ENCODE measurements around the gene TSPAN10. TPM values are rescaled to one million over a fixed set of nuclear protein-coding genes. Genes with fewer than 3 reads are reported as not detected.

The TSPAN10 gene
- total and polyA plus RNA-seq, 2 of the 8 experiments (the other 6 are each of a cell fraction or from before 2014, with no cell fraction given) = 0.99 to 1.1 TPM

GRCh38 chr17:81684442-81684911, 47.5 kb downstream of the TSPAN10 start:
- Histone ChIP-seq H3K9me3 (ENCODE audit: insufficient read depth in 2 of 2, low read depth in 1 of 2, low read length in 1 of 2) (no peaks in the 10 kb centered on the region), H2BK120ac (replicated peaks; ENCODE audit: low read depth, low read length) (no peak overlapping the region), H2BK5ac (ENCODE audit: low read depth, low read length) (peak overlapping the region; percentile 52; the same call in 1 of the 2 replicates), H3K23ac (ENCODE audit: insufficient read length) (no peak overlapping the region), H3K4ac (replicated peaks; ENCODE audit: insufficient read length, low read depth, low read length) (no peak overlapping the region), H3K79me1 (ENCODE audit: low read depth, low read length) (peaks cover 15% of the 10 kb centered on the region), H4K91ac (replicated peaks; ENCODE audit: insufficient read length, low read length) (no peak overlapping the region), H3K4me2 (ENCODE audit: insufficient read depth in 1 of 2, low read depth in 2 of 2, low read length in 2 of 2) (peak overlapping the region; percentile 76 to 88), H3K56ac (replicated peaks; ENCODE audit: insufficient read length, low read depth, low read length) (peak overlapping the region; percentile 56), H3K27ac (ENCODE audit: low read depth, low read length) (peak overlapping the region; percentile 46; the same call in 1 of the 2 replicates), H3K79me2 (ENCODE audit: control insufficient read depth in 1 of 2, insufficient read depth in 2 of 2, low read length in 2 of 2) (peaks cover 4 to 39% of the 10 kb centered on the region in 2 experiments; a peak in 3 of 4 replicates), H3K18ac (ENCODE audit: extremely low read depth, low read length) (no peak overlapping the region), H2BK15ac (ENCODE audit: low read length) (0 out of 2 replicates have a peak overlapping the region, but pooled peaks have one; percentile 61), H4K8ac (ENCODE audit: extremely low read depth, insufficient read depth, low read length) (peak overlapping the region; percentile 90), H2BK20ac (ENCODE audit: low read length) (no peak overlapping the region), H3K4me1 (replicated peaks in 1 of 4; ENCODE audit: control insufficient read depth in 3 of 4, insufficient read depth in 4 of 4, low read length in 3 of 4) (peaks cover 3 to 14% (median 7%) of the 10 kb centered on the region in 4 experiments; a peak in 6 of 7 replicates), H2BK12ac (ENCODE audit: low read depth, low read length) (no peak overlapping the region), H4K20me1 (replicated peaks in 1 of 2; ENCODE audit: control insufficient read depth in 1 of 2, insufficient read depth in 2 of 2, low read length in 2 of 2) (peaks cover 0 to 32% of the 10 kb centered on the region in 2 experiments), H3K23me2 (ENCODE audit: low read depth, low read length) (peaks cover 12% of the 10 kb centered on the region), H2AFZ (ENCODE audit: low read length) (no peak overlapping the region), H2AK5ac (ENCODE audit: low read depth, low read length) (peak overlapping the region; percentile 95; the same call in 1 of the 2 replicates), H3K14ac (ENCODE audit: insufficient read length) (no peak overlapping the region), H3K9ac (replicated peaks in 1 of 4; ENCODE audit: extremely low read depth in 1 of 4, low read depth in 3 of 4, low read length in 3 of 4) (peak overlapping the region in 3 of 4 experiments; percentile 65 to 72 (median 69); a peak in 5 of 7 replicates), H3K4me3 (ENCODE audit: extremely low read depth in 1 of 4, insufficient read depth in 2 of 4, low read depth in 3 of 4, low read length in 4 of 4) (peak overlapping the region; percentile 57 to 88 (median 76)), H3K36me3 (ENCODE audit: control insufficient read depth in 2 of 4, insufficient read depth in 4 of 4, low read length in 3 of 4) (peaks cover 2 to 23% (median 17%) of the 10 kb centered on the region in 4 experiments; a peak in 6 of 8 replicates), H3K27me3 (replicated peaks in 1 of 4; ENCODE audit: control insufficient read depth in 3 of 4, extremely low read depth in 1 of 4, insufficient read depth in 3 of 4, low read length in 3 of 4) (no peaks in the 10 kb centered on the region; a peak in 1 of 7 replicates), H4K5ac (ENCODE audit: insufficient read length, low read depth, low read length) (no peak overlapping the region)
- ChIA-PET CTCF (ENCODE audit: partially characterized antibody) (interaction anchor here (0.8 to 3.1 kb wide), 5 partner anchors 9 to 185 kb away, joined by 3 to 20 read pairs (median 7); no protein-coding TSS in a partner anchor), POLR2A (ENCODE audit: partially characterized antibody) (interaction anchor here (1.3 to 28.4 kb wide), 8 partner anchors 8 to 161 kb away, joined by 3 to 436 read pairs (median 10); partner anchors contain the start of genes CCDC137, MRPL12, OXLD1 and SLC25A10)
- 29% methylated on average over 16 of the region's 16 CpGs; no CpG with 5 or more reads in 1 of the 2 experiments for WGBS, 2 experiments (ENCODE audit: extremely low coverage in 1 of 2, insufficient coverage in 1 of 2, insufficient read length in 1 of 2, insufficient replicate concordance in 2 of 2, low coverage in 1 of 2, low lambda C conversion rate in 2 of 2, missing lambda C conversion rate in 1 of 2)
- FAIRE-seq = no peak
- no peak for DNase-seq (ENCODE audit: low read depth in 1 of 2, low spot score in 2 of 2)
- TF ChIP-seq SIRT6 (IDR thresholded peaks at IDR 0.05; ENCODE audit: low read length) = no peak
- TF ChIP-seq MAX (IDR thresholded peaks at IDR 0.05) = peak; percentile 93
- no peak for TF ChIP-seq POU5F1 (IDR thresholded peaks at IDR 0.05; ENCODE audit: low read depth, low read length)
- no peak for TF ChIP-seq POLR2AphosphoS5 (IDR thresholded peaks at IDR 0.05; ENCODE audit: low read depth, low read length)
- TF ChIP-seq RBBP5 (IDR thresholded peaks at IDR 0.05; ENCODE audit: borderline replicate concordance, low read depth, low read length) = no peak
- no peak for TF ChIP-seq RAD21 (IDR thresholded peaks at IDR 0.05 in 1 of 2, conservative IDR thresholded peaks at IDR 0.05 in 1 of 2; ENCODE audit: low read depth in 2 of 2, low read length in 2 of 2)
- TF ChIP-seq SP4 (IDR thresholded peaks at IDR 0.05; ENCODE audit: low read length) = no peak
- no peak for TF ChIP-seq EZH2 (IDR thresholded peaks at IDR 0.05; ENCODE audit: low read depth, low read length, severe bottlenecking)
- TF ChIP-seq E2F6 (IDR thresholded peaks at IDR 0.05) = peak; percentile 98
- no peak for TF ChIP-seq BACH1 (IDR thresholded peaks at IDR 0.05; ENCODE audit: low read length)
- no peak for TF ChIP-seq ATF3 (IDR thresholded peaks at IDR 0.05; ENCODE audit: insufficient read depth, low read depth, low read length)

Measured in H1 (cell line).